PC-3 (cell line): ENCODE data around the gene MYB.

Source experiments
- EZH2 ChIP-seq: fragments of 300-600 bp; sonication (generic); IDR thresholded peaks from one replicate; pipeline ENCODE4 v1.6.1; 2017; ENCODE audit warnings: antibody characterized with exemption, mild to moderate bottlenecking, low read length; ENCODE audit not compliant: unreplicated experiment
- TF ChIP-seq, protein P1 (sequence below): fragments of 300-600 bp; sonication (generic); conservative IDR thresholded peaks from 2 replicates; pipeline ENCODE4 v1.5.1; 2017; ENCODE audit warnings: antibody characterized with exemption, low read depth, mild to moderate bottlenecking, low read length

DNA sequence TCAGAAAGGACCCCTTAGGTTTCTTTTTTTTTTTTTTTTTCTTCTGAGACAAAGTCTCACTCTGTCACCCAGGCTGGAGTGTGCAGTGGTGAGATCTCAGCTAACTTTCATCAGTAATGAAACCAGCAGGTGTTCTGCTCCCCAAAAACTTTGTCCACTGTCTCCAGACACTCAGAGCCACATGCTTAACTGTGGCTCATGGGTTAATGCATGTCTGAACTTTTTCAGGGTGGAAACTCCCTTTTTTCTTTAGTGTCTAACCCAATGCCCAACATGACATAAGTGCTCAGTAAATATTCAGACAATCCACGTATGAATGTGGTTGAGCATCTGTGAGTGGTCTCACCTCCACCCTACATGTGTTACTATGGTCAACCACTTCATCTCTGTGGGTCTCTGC, 45.4 kb downstream of the MYB start:
- TF ChIP-seq, protein P1, sequence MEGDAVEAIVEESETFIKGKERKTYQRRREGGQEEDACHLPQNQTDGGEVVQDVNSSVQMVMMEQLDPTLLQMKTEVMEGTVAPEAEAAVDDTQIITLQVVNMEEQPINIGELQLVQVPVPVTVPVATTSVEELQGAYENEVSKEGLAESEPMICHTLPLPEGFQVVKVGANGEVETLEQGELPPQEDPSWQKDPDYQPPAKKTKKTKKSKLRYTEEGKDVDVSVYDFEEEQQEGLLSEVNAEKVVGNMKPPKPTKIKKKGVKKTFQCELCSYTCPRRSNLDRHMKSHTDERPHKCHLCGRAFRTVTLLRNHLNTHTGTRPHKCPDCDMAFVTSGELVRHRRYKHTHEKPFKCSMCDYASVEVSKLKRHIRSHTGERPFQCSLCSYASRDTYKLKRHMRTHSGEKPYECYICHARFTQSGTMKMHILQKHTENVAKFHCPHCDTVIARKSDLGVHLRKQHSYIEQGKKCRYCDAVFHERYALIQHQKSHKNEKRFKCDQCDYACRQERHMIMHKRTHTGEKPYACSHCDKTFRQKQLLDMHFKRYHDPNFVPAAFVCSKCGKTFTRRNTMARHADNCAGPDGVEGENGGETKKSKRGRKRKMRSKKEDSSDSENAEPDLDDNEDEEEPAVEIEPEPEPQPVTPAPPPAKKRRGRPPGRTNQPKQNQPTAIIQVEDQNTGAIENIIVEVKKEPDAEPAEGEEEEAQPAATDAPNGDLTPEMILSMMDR, result no peak
- no peak for TF ChIP-seq EZH2
